GM19240 (cell line): ENCODE measurements around the gene E2F6.

Source experiments
- DNase-seq: peaks from one replicate; pipeline ENCODE4 v3.0.0; 2011; ENCODE audit warnings: low spot score; ENCODE audit not compliant: insufficient read length

Gene E2F6

GRCh38 chr2:11458753-11459152, 7.2 kb downstream of the E2F6 start:
- DNase-seq = no peak

GRCh38 chr2:11457935-11458334, 8.0 kb downstream of the E2F6 start:
- DNase-seq = no peak

GRCh38 chr2:11456251-11456650, 9.7 kb downstream of the E2F6 start:
- DNase-seq = no peak

GRCh38 chr2:11454824-11455223, 11.1 kb downstream of the E2F6 start:
- DNase-seq = no peak

GRCh38 chr2:11450791-11451190, 15.2 kb downstream of the E2F6 start:
- no peak for DNase-seq

GRCh38 chr2:11446733-11447248, 19.2 kb downstream of the E2F6 start:
- DNase-seq = peak; percentile 27

GRCh38 chr2:11444737-11445136, 21.2 kb downstream of the E2F6 start:
- DNase-seq = no peak

GRCh38 chr2:11438555-11439080, 27.3 kb downstream of the E2F6 start:
- DNase-seq = no peak

GRCh38 chr2:11437602-11438001, 28.4 kb downstream of the E2F6 start:
- no peak for DNase-seq

- no peak for DNase-seq
These were observed 30.9 kb downstream of the E2F6 start for GRCh38 chr2:11435036-11435435.

GRCh38 chr2:11434443-11434842, 31.5 kb downstream of the E2F6 start:
- no peak for DNase-seq

GRCh38 chr2:11433822-11434221, 32.1 kb downstream of the E2F6 start:
- no peak for DNase-seq

- no peak for DNase-seq
These were observed 35.2 kb downstream of the E2F6 start for GRCh38 chr2:11430729-11431128.

GRCh38 chr2:11427224-11427623, 38.7 kb downstream of the E2F6 start:
- DNase-seq = no peak

GRCh38 chr2:11422901-11423435, 43.0 kb downstream of the E2F6 start:
- DNase-seq = no peak

GRCh38 chr2:11422491-11422865, 43.5 kb downstream of the E2F6 start:
- no peak for DNase-seq

GRCh38 chr2:11421863-11422490, 44.0 kb downstream of the E2F6 start:
- no peak for DNase-seq

GRCh38 chr2:11420671-11421070, 45.3 kb downstream of the E2F6 start:
- no peak for DNase-seq

- DNase-seq = no peak
These were observed 45.8 kb downstream of the E2F6 start for GRCh38 chr2:11420190-11420589.

- DNase-seq = no peak
These were observed 46.2 kb downstream of the E2F6 start for GRCh38 chr2:11419781-11420180.

- no peak for DNase-seq
These were observed 47.9 kb downstream of the E2F6 start for GRCh38 chr2:11417946-11418585.

GRCh38 chr2:11416931-11417330, 49.0 kb downstream of the E2F6 start:
- DNase-seq = no peak

- no peak for DNase-seq
These were observed 49.8 kb downstream of the E2F6 start for GRCh38 chr2:11416186-11416585.
